ENCODE measurements around the gene NELL1. TPM values are rescaled to one million over a fixed set of nuclear protein-coding genes. Genes with fewer than 3 reads are reported as not detected.

NELL1 gene
- total RNA-seq, 2 donors from 2014 or later = 0.09 to 0.11 TPM

DNA sequence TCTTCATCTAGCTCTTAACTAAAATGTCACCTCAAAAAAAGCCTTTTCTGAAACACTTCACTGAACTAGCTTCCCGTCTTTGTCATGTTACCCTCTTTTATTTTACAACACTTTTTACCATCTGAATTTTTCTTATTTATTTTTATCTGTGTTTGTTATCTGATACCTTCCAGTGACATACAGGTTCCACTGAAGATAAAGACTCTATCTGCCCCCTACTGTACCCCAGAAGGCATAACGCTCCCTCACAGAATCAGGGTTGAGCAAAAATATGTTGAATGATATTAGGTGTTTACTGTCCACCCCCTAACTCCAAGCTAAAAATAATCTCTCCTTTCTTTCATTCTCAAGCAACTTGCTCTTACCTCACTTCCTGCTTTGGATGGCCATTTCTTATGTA lies 654.2 kb downstream of the NELL1 start:
- no peaks in the 10 kb centered on the region for H3K27me3 Mint-ChIP-seq (ENCODE audit: insufficient read depth)
- peaks cover 16% of the 10 kb centered on the region for H3K9me3 Mint-ChIP-seq
- Histone ChIP-seq H3K9me3 (ENCODE audit: control insufficient read depth, low read length) (peaks cover 12% of the 10 kb centered on the region), H3K9ac (ENCODE audit: extremely low read depth, low read length, poor library complexity, severe bottlenecking) (no peak overlapping the region), H3K36me3 (ENCODE audit: control insufficient read depth, insufficient read depth, low read length) (no peaks in the 10 kb centered on the region), H3K4me1 (ENCODE audit: control insufficient read depth, insufficient read depth, low read length) (no peaks in the 10 kb centered on the region), H3K4me3 (ENCODE audit: low read length) (no peak overlapping the region), H3K27me3 (ENCODE audit: control insufficient read depth, insufficient read depth, low read length, poor library complexity, severe bottlenecking) (no peaks in the 10 kb centered on the region), H3K27ac (ENCODE audit: low read depth, low read length) (no peak overlapping the region)
- H3K4me1 Mint-ChIP-seq = no peaks in the 10 kb centered on the region
- TF ChIP-seq, protein P1, sequence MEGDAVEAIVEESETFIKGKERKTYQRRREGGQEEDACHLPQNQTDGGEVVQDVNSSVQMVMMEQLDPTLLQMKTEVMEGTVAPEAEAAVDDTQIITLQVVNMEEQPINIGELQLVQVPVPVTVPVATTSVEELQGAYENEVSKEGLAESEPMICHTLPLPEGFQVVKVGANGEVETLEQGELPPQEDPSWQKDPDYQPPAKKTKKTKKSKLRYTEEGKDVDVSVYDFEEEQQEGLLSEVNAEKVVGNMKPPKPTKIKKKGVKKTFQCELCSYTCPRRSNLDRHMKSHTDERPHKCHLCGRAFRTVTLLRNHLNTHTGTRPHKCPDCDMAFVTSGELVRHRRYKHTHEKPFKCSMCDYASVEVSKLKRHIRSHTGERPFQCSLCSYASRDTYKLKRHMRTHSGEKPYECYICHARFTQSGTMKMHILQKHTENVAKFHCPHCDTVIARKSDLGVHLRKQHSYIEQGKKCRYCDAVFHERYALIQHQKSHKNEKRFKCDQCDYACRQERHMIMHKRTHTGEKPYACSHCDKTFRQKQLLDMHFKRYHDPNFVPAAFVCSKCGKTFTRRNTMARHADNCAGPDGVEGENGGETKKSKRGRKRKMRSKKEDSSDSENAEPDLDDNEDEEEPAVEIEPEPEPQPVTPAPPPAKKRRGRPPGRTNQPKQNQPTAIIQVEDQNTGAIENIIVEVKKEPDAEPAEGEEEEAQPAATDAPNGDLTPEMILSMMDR (conservative IDR thresholded peaks at IDR 0.05) = peak; percentile 76
- no peak for DNase-seq
- peaks cover 3% of the 10 kb centered on the region for H3K36me3 Mint-ChIP-seq (ENCODE audit: low read depth)
- no peak overlapping the region for H3K27ac Mint-ChIP-seq
- WGBS, 2 experiments (ENCODE audit: insufficient coverage in 1 of 2, insufficient read length in 1 of 2) = 78% methylated on average over 2 of the region's 2 CpGs; no CpG with 5 or more reads in 1 of the 2 experiments
- H3K4me3 Mint-ChIP-seq = no peak overlapping the region

- H3K4me3 ChIP-seq (ENCODE audit: low read length) = no peak overlapping the region
- no peaks in the 10 kb centered on the region for H3K9me3 Mint-ChIP-seq
- H3K4me3 Mint-ChIP-seq = no peak overlapping the region
- H3K9me3 ChIP-seq (ENCODE audit: control insufficient read depth, low read length) = no peaks in the 10 kb centered on the region
- H3K4me1 Mint-ChIP-seq = peaks cover 5% of the 10 kb centered on the region
- no peaks in the 10 kb centered on the region for H3K36me3 ChIP-seq (ENCODE audit: control insufficient read depth, insufficient read depth, low read length)
- no peak overlapping the region for H3K27ac ChIP-seq (ENCODE audit: low read depth, low read length)
- no peaks in the 10 kb centered on the region for H3K4me1 ChIP-seq (ENCODE audit: control insufficient read depth, insufficient read depth, low read length)
- 84 to 88% methylated on average over 2 of the region's 2 CpGs for WGBS, 2 experiments (ENCODE audit: insufficient coverage in 1 of 2, insufficient read length in 1 of 2)
- TF ChIP-seq, protein P1 (conservative IDR thresholded peaks at IDR 0.05) = no peak
- no peaks in the 10 kb centered on the region for H3K27me3 ChIP-seq (ENCODE audit: control insufficient read depth, insufficient read depth, low read length, poor library complexity, severe bottlenecking)
- H3K9ac ChIP-seq (ENCODE audit: extremely low read depth, low read length, poor library complexity, severe bottlenecking) = no peak overlapping the region
- H3K36me3 Mint-ChIP-seq (ENCODE audit: low read depth) = no peaks in the 10 kb centered on the region
- no peak for DNase-seq
- no peaks in the 10 kb centered on the region for H3K27me3 Mint-ChIP-seq (ENCODE audit: insufficient read depth)
- H3K27ac Mint-ChIP-seq = no peak overlapping the region
These were observed 673.8 kb downstream of the NELL1 start for GRCh38 chr11:21343204-21343603.

DNA sequence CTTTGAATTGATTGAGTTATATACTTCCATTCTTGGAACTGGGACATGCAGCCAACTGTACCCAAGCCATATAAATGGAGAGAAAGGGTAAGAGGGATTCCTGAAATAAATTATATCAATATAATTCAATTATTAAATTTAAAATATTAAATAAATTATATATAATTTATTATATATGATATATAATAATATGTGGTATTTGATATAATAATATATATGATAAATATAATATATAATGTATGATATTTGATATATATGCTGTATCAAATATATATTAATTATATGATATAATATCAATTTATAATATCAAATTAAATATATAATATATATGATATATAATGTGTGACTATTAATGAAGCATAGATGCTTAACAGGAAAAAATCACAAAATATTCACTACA lies 677.0 kb downstream of the NELL1 start:
- Mint-ChIP-seq H3K27me3 (ENCODE audit: insufficient read depth) (no peaks in the 10 kb centered on the region), H3K4me1 (peaks cover 5% of the 10 kb centered on the region)
- DNase-seq = no peak

More for the DNA sequence above, 677.0 kb downstream of the NELL1 start:
- Mint-ChIP-seq H3K4me3 (no peak overlapping the region), H3K36me3 (ENCODE audit: low read depth) (no peaks in the 10 kb centered on the region), H3K27ac (no peak overlapping the region), H3K9me3 (no peaks in the 10 kb centered on the region)
- no peaks in the 10 kb centered on the region for H3K9me3 ChIP-seq (ENCODE audit: control insufficient read depth, low read length)
- TF ChIP-seq, protein P1 (conservative IDR thresholded peaks at IDR 0.05) = no peak
- peaks cover 6% of the 10 kb centered on the region for H3K4me1 ChIP-seq (ENCODE audit: control insufficient read depth, insufficient read depth, low read length)
- no peaks in the 10 kb centered on the region for H3K36me3 ChIP-seq (ENCODE audit: control insufficient read depth, insufficient read depth, low read length)
- no peak overlapping the region for H3K9ac ChIP-seq (ENCODE audit: extremely low read depth, low read length, poor library complexity, severe bottlenecking)
- no peak overlapping the region for H3K4me3 ChIP-seq (ENCODE audit: low read length)
- H3K27ac ChIP-seq (ENCODE audit: low read depth, low read length) = no peak overlapping the region
- H3K27me3 ChIP-seq (ENCODE audit: control insufficient read depth, insufficient read depth, low read length, poor library complexity, severe bottlenecking) = no peaks in the 10 kb centered on the region
